ENCODE measurements around the gene UST. TPM values are rescaled to one million over a fixed set of nuclear protein-coding genes. Genes with fewer than 3 reads are reported as not detected.

The UST gene
- total and polyA plus RNA-seq, 4 donors: 0.24 to 2.7 (median 0.87) TPM

- no peak for TF ChIP-seq GABPA (IDR thresholded peaks at IDR 0.05 in 1 of 2, conservative IDR thresholded peaks at IDR 0.05 in 1 of 2)
- no peak for TF ChIP-seq RAD21 (IDR thresholded peaks at IDR 0.05)
- no peak for TF ChIP-seq CTCF (IDR thresholded peaks at IDR 0.05; ENCODE audit: low read depth, low read length, missing input control)
- TF ChIP-seq RXRA (IDR thresholded peaks at IDR 0.05): no peak
- no peak for TF ChIP-seq JUND (IDR thresholded peaks at IDR 0.05)
- TF ChIP-seq HNF4G (IDR thresholded peaks at IDR 0.05): no peak
- TF ChIP-seq, protein P1, sequence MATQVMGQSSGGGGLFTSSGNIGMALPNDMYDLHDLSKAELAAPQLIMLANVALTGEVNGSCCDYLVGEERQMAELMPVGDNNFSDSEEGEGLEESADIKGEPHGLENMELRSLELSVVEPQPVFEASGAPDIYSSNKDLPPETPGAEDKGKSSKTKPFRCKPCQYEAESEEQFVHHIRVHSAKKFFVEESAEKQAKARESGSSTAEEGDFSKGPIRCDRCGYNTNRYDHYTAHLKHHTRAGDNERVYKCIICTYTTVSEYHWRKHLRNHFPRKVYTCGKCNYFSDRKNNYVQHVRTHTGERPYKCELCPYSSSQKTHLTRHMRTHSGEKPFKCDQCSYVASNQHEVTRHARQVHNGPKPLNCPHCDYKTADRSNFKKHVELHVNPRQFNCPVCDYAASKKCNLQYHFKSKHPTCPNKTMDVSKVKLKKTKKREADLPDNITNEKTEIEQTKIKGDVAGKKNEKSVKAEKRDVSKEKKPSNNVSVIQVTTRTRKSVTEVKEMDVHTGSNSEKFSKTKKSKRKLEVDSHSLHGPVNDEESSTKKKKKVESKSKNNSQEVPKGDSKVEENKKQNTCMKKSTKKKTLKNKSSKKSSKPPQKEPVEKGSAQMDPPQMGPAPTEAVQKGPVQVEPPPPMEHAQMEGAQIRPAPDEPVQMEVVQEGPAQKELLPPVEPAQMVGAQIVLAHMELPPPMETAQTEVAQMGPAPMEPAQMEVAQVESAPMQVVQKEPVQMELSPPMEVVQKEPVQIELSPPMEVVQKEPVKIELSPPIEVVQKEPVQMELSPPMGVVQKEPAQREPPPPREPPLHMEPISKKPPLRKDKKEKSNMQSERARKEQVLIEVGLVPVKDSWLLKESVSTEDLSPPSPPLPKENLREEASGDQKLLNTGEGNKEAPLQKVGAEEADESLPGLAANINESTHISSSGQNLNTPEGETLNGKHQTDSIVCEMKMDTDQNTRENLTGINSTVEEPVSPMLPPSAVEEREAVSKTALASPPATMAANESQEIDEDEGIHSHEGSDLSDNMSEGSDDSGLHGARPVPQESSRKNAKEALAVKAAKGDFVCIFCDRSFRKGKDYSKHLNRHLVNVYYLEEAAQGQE (IDR thresholded peaks at IDR 0.05): no peak
- TF ChIP-seq, protein P2, sequence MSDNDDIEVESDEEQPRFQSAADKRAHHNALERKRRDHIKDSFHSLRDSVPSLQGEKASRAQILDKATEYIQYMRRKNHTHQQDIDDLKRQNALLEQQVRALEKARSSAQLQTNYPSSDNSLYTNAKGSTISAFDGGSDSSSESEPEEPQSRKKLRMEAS (IDR thresholded peaks at IDR 0.05): no peak
- no peak overlapping the region for H3K4me3 ChIP-seq (ENCODE audit: low read depth in 1 of 3, low read length in 3 of 3)
- H3K9me3 ChIP-seq (ENCODE audit: control insufficient read depth in 4 of 4, low read length in 3 of 4): no peaks in the 10 kb centered on the region
- H3K27me3 ChIP-seq (ENCODE audit: control insufficient read depth in 4 of 4, insufficient read depth in 4 of 4, low read length in 3 of 4): no peaks in the 10 kb centered on the region
- WGBS: 91% methylated on average over 5 of the region's 5 CpGs
- H3K9ac ChIP-seq (ENCODE audit: low read depth in 1 of 2, low read length in 2 of 2): no peak overlapping the region
- H3K4me1 ChIP-seq (ENCODE audit: control insufficient read depth in 4 of 4, insufficient read depth in 4 of 4, low read length in 3 of 4): peaks cover 0 to 3% (median 1%) of the 10 kb centered on the region in 4 donors
- no peak for DNase-seq (ENCODE audit: low spot score)
- no peak overlapping the region for H3K27ac ChIP-seq (ENCODE audit: low read depth in 1 of 2, low read length in 2 of 2)
- H3K36me3 ChIP-seq (ENCODE audit: control insufficient read depth in 4 of 4, insufficient read depth in 3 of 4, low read depth in 1 of 4, low read length in 3 of 4): no peaks in the 10 kb centered on the region
These were observed 9.9 kb upstream of the UST start for GRCh38 chr6:148736774-148737412.

DNA sequence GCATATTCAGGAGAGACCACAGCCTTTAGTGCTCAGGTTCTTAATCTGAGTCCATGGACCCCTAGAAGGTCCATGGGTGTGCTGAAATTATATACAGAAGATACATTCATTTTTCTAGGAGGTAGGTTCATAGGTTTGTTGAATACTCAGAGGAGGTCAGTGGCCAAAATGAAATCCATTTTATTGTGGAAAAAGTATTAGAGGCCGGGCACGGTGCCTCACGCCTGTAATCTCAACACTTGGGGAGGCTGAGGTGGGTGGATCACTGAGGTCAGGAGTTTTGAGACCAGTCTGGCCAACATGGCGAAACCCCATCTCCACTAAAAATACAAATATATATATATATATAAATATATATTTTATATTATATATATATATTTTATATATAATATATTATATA, 9.0 kb upstream of the UST start:
- H3K9me3 ChIP-seq (ENCODE audit: control insufficient read depth in 4 of 4, low read length in 3 of 4): no peaks in the 10 kb centered on the region
- no peak overlapping the region for H3K27ac ChIP-seq (ENCODE audit: low read depth in 1 of 2, low read length in 2 of 2)
- no peak for DNase-seq (ENCODE audit: low spot score)
- H3K4me1 ChIP-seq (ENCODE audit: control insufficient read depth in 4 of 4, insufficient read depth in 4 of 4, low read length in 3 of 4): peaks cover 0 to 3% (median 1%) of the 10 kb centered on the region in 4 donors
- TF ChIP-seq FOXA2 (IDR thresholded peaks at IDR 0.05) (no peak), RXRA (IDR thresholded peaks at IDR 0.05) (no peak)
- WGBS: 98% methylated on average over 4 of the region's 4 CpGs
- no peak overlapping the region for H3K9ac ChIP-seq (ENCODE audit: low read depth in 1 of 2, low read length in 2 of 2)
- no peaks in the 10 kb centered on the region for H3K36me3 ChIP-seq (ENCODE audit: control insufficient read depth in 4 of 4, insufficient read depth in 3 of 4, low read depth in 1 of 4, low read length in 3 of 4)
- H3K27me3 ChIP-seq (ENCODE audit: control insufficient read depth in 4 of 4, insufficient read depth in 4 of 4, low read length in 3 of 4): no peaks in the 10 kb centered on the region
- H3K4me3 ChIP-seq (ENCODE audit: low read depth in 1 of 3, low read length in 3 of 3): no peak overlapping the region

- Histone ChIP-seq H3K27ac (ENCODE audit: low read depth in 1 of 2, low read length in 2 of 2) (no peak overlapping the region), H3K4me3 (ENCODE audit: low read depth in 1 of 3, low read length in 3 of 3) (no peak overlapping the region), H3K9me3 (ENCODE audit: control insufficient read depth in 4 of 4, low read length in 3 of 4) (no peaks in the 10 kb centered on the region), H3K27me3 (ENCODE audit: control insufficient read depth in 4 of 4, insufficient read depth in 4 of 4, low read length in 3 of 4) (no peaks in the 10 kb centered on the region), H3K4me1 (ENCODE audit: control insufficient read depth in 4 of 4, insufficient read depth in 4 of 4, low read length in 3 of 4) (peaks cover 0 to 3% (median 1%) of the 10 kb centered on the region in 4 donors), H3K9ac (ENCODE audit: low read depth in 1 of 2, low read length in 2 of 2) (no peak overlapping the region), H3K36me3 (ENCODE audit: control insufficient read depth in 4 of 4, insufficient read depth in 3 of 4, low read depth in 1 of 4, low read length in 3 of 4) (no peaks in the 10 kb centered on the region)
- WGBS: 91% methylated on average over 14 of the region's 14 CpGs
- no peak for DNase-seq (ENCODE audit: low spot score)
- TF ChIP-seq RAD21 (IDR thresholded peaks at IDR 0.05): no peak
- no peak for TF ChIP-seq FOXA2 (IDR thresholded peaks at IDR 0.05)
- TF ChIP-seq, protein P3, sequence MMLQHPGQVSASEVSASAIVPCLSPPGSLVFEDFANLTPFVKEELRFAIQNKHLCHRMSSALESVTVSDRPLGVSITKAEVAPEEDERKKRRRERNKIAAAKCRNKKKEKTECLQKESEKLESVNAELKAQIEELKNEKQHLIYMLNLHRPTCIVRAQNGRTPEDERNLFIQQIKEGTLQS (IDR thresholded peaks at IDR 0.05): no peak
- no peak for TF ChIP-seq ZBTB33 (IDR thresholded peaks at IDR 0.05)
- TF ChIP-seq HNF4G (IDR thresholded peaks at IDR 0.05): no peak
- TF ChIP-seq GABPA (IDR thresholded peaks at IDR 0.05 in 1 of 2, conservative IDR thresholded peaks at IDR 0.05 in 1 of 2): no peak
- TF ChIP-seq, protein P2 (IDR thresholded peaks at IDR 0.05): no peak
- TF ChIP-seq SP1 (IDR thresholded peaks at IDR 0.05): no peak
These were observed 7.6 kb upstream of the UST start for GRCh38 chr6:148738946-148739821.
